ENCODE measurements around the gene RPS3.

DNA sequence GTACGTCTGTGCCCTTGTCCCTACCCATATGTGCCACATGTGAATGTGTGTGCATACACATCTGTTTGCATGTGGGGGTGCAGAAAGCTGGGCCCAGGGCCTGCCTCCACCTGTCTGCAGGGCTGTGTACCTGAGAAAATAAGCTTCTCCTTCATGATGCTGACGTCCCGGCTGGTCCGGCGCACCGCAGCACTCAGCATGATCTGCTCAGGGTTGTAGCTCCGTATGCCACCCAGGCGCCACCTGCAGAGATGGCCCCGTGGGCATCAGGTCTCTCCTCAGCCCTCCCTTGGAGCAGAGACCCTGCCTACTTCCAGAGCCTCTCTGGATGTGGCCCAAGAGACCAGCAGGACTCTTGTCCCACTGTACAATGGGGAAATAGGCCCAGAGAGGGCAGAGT is 37.5 kb downstream of the RPS3 start:
- TF ChIP-seq PPARA (CRISPR knock-in tag; IDR thresholded peaks at IDR 0.05; ENCODE audit: borderline replicate concordance) (no peak), TOX (CRISPR knock-in tag; IDR thresholded peaks at IDR 0.05; ENCODE audit: borderline replicate concordance) (no peak)
